H1 (cell line): Measurements from ENCODE around the gene NACAD. TPM values are rescaled to one million over a fixed set of nuclear protein-coding genes. Genes with fewer than 3 reads are reported as not detected.

Source experiments
- CTCF ChIA-PET: fragments of 300-600 bp; sonication (Branson Sonifier 250); formaldehyde crosslinking; loops from one replicate; lab custom pipeline; 2021; ENCODE audit not compliant: partially characterized antibody; lab: Charles Lee
- POLR2A ChIA-PET: fragments of 300-600 bp; sonication (Branson Sonifier 250); formaldehyde crosslinking; loops from one replicate; lab custom pipeline; 2021; ENCODE audit warnings: inconsistent platforms; ENCODE audit not compliant: partially characterized antibody; lab: Charles Lee
- DNase-seq, 2 experiments: peaks; one replicate each; pipeline versions ENCODE4 v3.0.0 to v3.0.0-alpha.2; 2010 to 2022; ENCODE audit warnings: low spot score in 2 of 2, low read depth in 1 of 2, mixed read lengths in 1 of 2
- FAIRE-seq: peaks from 2 replicates; lab custom pipeline; 2011; peaks lifted over from hg19 to GRCh38; lab: Jason Lieb, UNC
- H2AFZ ChIP-seq: 2 replicates; pipeline ENCODE4 v1.8.1; 2012; ENCODE audit warnings: low read length, inconsistent platforms
- H2AK5ac ChIP-seq: 2 replicates; pipeline ENCODE4 v1.6.1; 2013; ENCODE audit warnings: low read depth, low read length
- H2BK120ac ChIP-seq: replicated peaks from 2 replicates; pipeline ENCODE3; 2013; ENCODE audit warnings: low read depth, low read length, inconsistent platforms
- H2BK12ac ChIP-seq: 2 replicates; pipeline ENCODE4 v1.6.1; 2013; ENCODE audit warnings: low read depth, low read length
- H2BK15ac ChIP-seq: 2 replicates; pipeline ENCODE4 v1.6.1; 2013; ENCODE audit warnings: low read length
- H2BK20ac ChIP-seq: 2 replicates; pipeline ENCODE4 v1.6.1; 2013; ENCODE audit warnings: low read length
- H2BK5ac ChIP-seq: 2 replicates; pipeline ENCODE4 v1.6.1; 2013; ENCODE audit warnings: low read depth, low read length
- H3K14ac ChIP-seq: 2 replicates; pipeline ENCODE4 v1.6.1; 2013; ENCODE audit warnings: inconsistent platforms; ENCODE audit not compliant: insufficient read length
- H3K18ac ChIP-seq: 2 replicates; pipeline ENCODE4 v1.6.1; 2013; ENCODE audit warnings: low read length; ENCODE audit errors: extremely low read depth
- H3K23ac ChIP-seq: 2 replicates; pipeline ENCODE4 v1.6.1; 2013; ENCODE audit warnings: inconsistent platforms; ENCODE audit not compliant: insufficient read length
- H3K23me2 ChIP-seq: 2 replicates; pipeline ENCODE4 v1.6.1; 2013; ENCODE audit warnings: low read depth, low read length
- H3K27ac ChIP-seq: 2 replicates; pipeline ENCODE4 v1.6.1; 2011; ENCODE audit warnings: low read depth, low read length, inconsistent platforms
- H3K27me3 ChIP-seq, 4 experiments: replicated peaks in 1 of 4; 1 replicate in 1 of 4; 2 replicates in 3 of 4; pipeline versions ENCODE4 v1.6.1 to v1.8.1; 2011 to 2013; ENCODE audit warnings: low read length in 3 of 4, mild to moderate bottlenecking in 3 of 4, inconsistent platforms in 2 of 4, mixed read lengths in 2 of 4, moderate library complexity in 1 of 4; ENCODE audit not compliant: control insufficient read depth in 3 of 4, insufficient read depth in 3 of 4; ENCODE audit errors: extremely low read depth in 1 of 4
- H3K36me3 ChIP-seq, 4 experiments: 2 replicates each; pipeline versions ENCODE4 v1.6.1 to v1.8.1; 2011 to 2013; ENCODE audit warnings: mild to moderate bottlenecking in 4 of 4, low read length in 3 of 4, moderate library complexity in 2 of 4, control low read depth in 1 of 4, inconsistent platforms in 1 of 4; ENCODE audit not compliant: insufficient read depth in 4 of 4, control insufficient read depth in 2 of 4
- H3K4ac ChIP-seq: replicated peaks from 2 replicates; pipeline ENCODE3; 2013; ENCODE audit warnings: low read length, low read depth, mixed read lengths, inconsistent platforms; ENCODE audit not compliant: insufficient read length
- H3K4me1 ChIP-seq, 4 experiments: replicated peaks in 1 of 4; 1 replicate in 1 of 4; 2 replicates in 3 of 4; pipeline versions ENCODE4 v1.6.1 to v1.8.1; 2011 to 2013; ENCODE audit warnings: low read length in 3 of 4, inconsistent platforms in 2 of 4, mixed read lengths in 1 of 4; ENCODE audit not compliant: insufficient read depth in 4 of 4, control insufficient read depth in 3 of 4
- H3K4me2 ChIP-seq, 2 experiments: 2 replicates each; pipeline versions ENCODE4 v1.6.1 to v1.8.1; 2011 to 2013; ENCODE audit warnings: low read depth in 2 of 2, low read length in 2 of 2, control low read depth in 1 of 2, inconsistent platforms in 1 of 2, mild to moderate bottlenecking in 1 of 2; ENCODE audit not compliant: insufficient read depth in 1 of 2
- H3K4me3 ChIP-seq, 4 experiments: fragments of 200-600, 300-600 bp in 1 of 4; sonication (generic), shearing (Covaris generic), sonication (Bioruptor Twin) in 1 of 4; 2 replicates each; pipeline versions ENCODE4 v1.5.1 to v1.8.1; 2011 to 2016; ENCODE audit warnings: low read length in 4 of 4, low read depth in 3 of 4, control low read depth in 2 of 4, inconsistent platforms in 2 of 4, mild to moderate bottlenecking in 2 of 4, mixed read lengths in 1 of 4, moderate library complexity in 1 of 4; ENCODE audit not compliant: insufficient read depth in 2 of 4; ENCODE audit errors: extremely low read depth in 1 of 4
- H3K56ac ChIP-seq: replicated peaks from 2 replicates; pipeline ENCODE3; 2013; ENCODE audit warnings: low read depth, mild to moderate bottlenecking, mixed read lengths, low read length, inconsistent platforms; ENCODE audit not compliant: insufficient read length
- H3K79me1 ChIP-seq: 2 replicates; pipeline ENCODE4 v1.6.1; 2013; ENCODE audit warnings: low read depth, low read length, control low read depth
- H3K79me2 ChIP-seq, 2 experiments: 2 replicates each; pipeline versions ENCODE4 v1.6.1 to v1.8.1; 2012 to 2013; ENCODE audit warnings: low read length in 2 of 2, mild to moderate bottlenecking in 2 of 2, inconsistent platforms in 1 of 2; ENCODE audit not compliant: insufficient read depth in 2 of 2, control insufficient read depth in 1 of 2
- H3K9ac ChIP-seq, 4 experiments: replicated peaks in 1 of 4; 1 replicate in 1 of 4; 2 replicates in 3 of 4; pipeline versions ENCODE4 v1.6.1 to v1.8.1; 2011 to 2013; ENCODE audit warnings: low read depth in 3 of 4, low read length in 3 of 4, control low read depth in 2 of 4, mild to moderate bottlenecking in 2 of 4, moderate library complexity in 2 of 4, inconsistent platforms in 1 of 4; ENCODE audit errors: extremely low read depth in 1 of 4
- H3K9me3 ChIP-seq, 2 experiments: 2 replicates each; pipeline versions ENCODE4 v1.6.1 to v1.8.1; 2012 to 2013; ENCODE audit warnings: mild to moderate bottlenecking in 2 of 2, moderate library complexity in 2 of 2, control low read depth in 1 of 2, inconsistent platforms in 1 of 2, low read depth in 1 of 2, low read length in 1 of 2, mixed read lengths in 1 of 2; ENCODE audit not compliant: insufficient read depth in 2 of 2
- H4K20me1 ChIP-seq, 2 experiments: replicated peaks in 1 of 2; 2 replicates each; pipeline versions ENCODE3 to v1.8.1; 2011 to 2013; ENCODE audit warnings: inconsistent platforms in 2 of 2, low read length in 2 of 2, mild to moderate bottlenecking in 1 of 2; ENCODE audit not compliant: insufficient read depth in 2 of 2, control insufficient read depth in 1 of 2
- H4K5ac ChIP-seq: 2 replicates; pipeline ENCODE4 v1.6.1; 2013; ENCODE audit warnings: low read length, low read depth, mixed read lengths, inconsistent platforms; ENCODE audit not compliant: insufficient read length
- H4K8ac ChIP-seq: 2 replicates; pipeline ENCODE4 v1.8.0; 2013; ENCODE audit warnings: mild to moderate bottlenecking, moderate library complexity, low read length, inconsistent platforms; ENCODE audit not compliant: insufficient read depth; ENCODE audit errors: extremely low read depth
- H4K91ac ChIP-seq: replicated peaks from 2 replicates; pipeline ENCODE3; 2013; ENCODE audit warnings: low read length, mixed read lengths, inconsistent platforms; ENCODE audit not compliant: insufficient read length
- BCL11A ChIP-seq, 2 experiments: IDR thresholded peaks; one replicate each; pipeline ENCODE4 v1.6.1; 2011; ENCODE audit warnings: low read depth in 2 of 2, low read length in 2 of 2, mild to moderate bottlenecking in 2 of 2
- CBX5 ChIP-seq: fragments of 300-800, 300-1000 bp; sonication (generic); IDR thresholded peaks from 2 replicates; pipeline ENCODE4 v1.7.1; 2016; ENCODE audit warnings: antibody characterized with exemption, low read length, low read depth
- CHD1 ChIP-seq: IDR thresholded peaks from 2 replicates; pipeline ENCODE4 v1.6.1; 2012; ENCODE audit warnings: low read depth, low read length, improper control_type of control experiment
- JUN ChIP-seq: IDR thresholded peaks from 2 replicates; pipeline ENCODE4 v1.6.1; 2011; ENCODE audit warnings: low read depth, mild to moderate bottlenecking, improper control_type of control experiment, low read length
- NRF1 ChIP-seq: IDR thresholded peaks from 2 replicates; pipeline ENCODE4 v1.6.1; 2011; ENCODE audit warnings: mild to moderate bottlenecking, low read depth, low read length, improper control_type of control experiment
- POLR2A ChIP-seq, 2 experiments: IDR thresholded peaks; 1 replicate in 1 of 2; 2 replicates in 1 of 2; pipeline ENCODE4 v1.6.1; 2011; ENCODE audit warnings: low read depth in 2 of 2, low read length in 2 of 2, mild to moderate bottlenecking in 2 of 2; ENCODE audit errors: control extremely low read depth in 1 of 2
- POLR2AphosphoS5 ChIP-seq: IDR thresholded peaks from 2 replicates; pipeline ENCODE4 v1.6.1; 2011; ENCODE audit warnings: low read depth, low read length
- RAD21 ChIP-seq, 2 experiments: IDR thresholded peaks in 1 of 2; conservative IDR thresholded peaks in 1 of 2; 2 replicates each; pipeline ENCODE4 v1.6.1; 2011; ENCODE audit warnings: low read depth in 2 of 2, low read length in 2 of 2, improper control_type of control experiment in 1 of 2, inconsistent platforms in 1 of 2, mild to moderate bottlenecking in 1 of 2, moderate library complexity in 1 of 2
- SIN3A ChIP-seq, 2 experiments: IDR thresholded peaks in 1 of 2; conservative IDR thresholded peaks in 1 of 2; 2 replicates each; pipeline ENCODE4 v1.6.1; 2011 to 2012; ENCODE audit warnings: low read length in 2 of 2, improper control_type of control experiment in 1 of 2, low read depth in 1 of 2, mild to moderate bottlenecking in 1 of 2
- SIRT6 ChIP-seq: IDR thresholded peaks from one replicate; pipeline ENCODE4 v1.7.1; 2012; ENCODE audit warnings: low read length, inconsistent platforms
- SUZ12 ChIP-seq: fragments of 200-600 bp; sonication (generic); IDR thresholded peaks from 2 replicates; pipeline ENCODE4 v1.6.1; 2012; ENCODE audit warnings: mild to moderate bottlenecking, inconsistent platforms, low read length, moderate library complexity, mixed read lengths
- TAF7 ChIP-seq: optimal IDR thresholded peaks from 2 replicates; pipeline ENCODE3; 2011; ENCODE audit warnings: low read depth, mild to moderate bottlenecking, inconsistent platforms, low read length, moderate library complexity, borderline replicate concordance
- ZNF274 ChIP-seq: IDR thresholded peaks from 2 replicates; pipeline ENCODE4 v1.7.0; 2012; ENCODE audit warnings: low read length, borderline replicate concordance; ENCODE audit errors: extremely low read depth
- WGBS, 2 experiments: shearing (Covaris generic) in 1 of 2; methylation state at CpG; one replicate each; pipeline versions ENCODE4 v1.1.6 to v1.1.7; 2013 to 2015; ENCODE audit warnings: low lambda C conversion rate in 2 of 2, mixed read lengths in 2 of 2, inconsistent platforms in 1 of 2, low coverage in 1 of 2, missing lambda C conversion rate in 1 of 2; ENCODE audit not compliant: insufficient replicate concordance in 2 of 2, insufficient coverage in 1 of 2, insufficient read length in 1 of 2; ENCODE audit errors: extremely low coverage in 1 of 2, missing lambda C conversion rate in 1 of 2; 5-methylcytosine and 5-hydroxymethylcytosine counted together
- polyA plus RNA-seq, 7 experiments: library from polyadenylated mRNA; depleted of rRNA in 3 of 7; stranded (reverse) in 5 of 7; unstranded in 2 of 7; fragments of >200 nt in 5 of 7; fragments of 200-250 nt in 2 of 7; gene quantifications; 1 replicate in 5 of 7; 2 replicates in 1 of 7; 4 replicates in 1 of 7; pipeline versions ENCODE4 v1.2.1 to v1.2.3, GENCODE V29; 2011 to 2013; ENCODE audit warnings: missing spikeins in 2 of 7, mixed read lengths in 2 of 7
- total RNA-seq: library from RNA; stranded (reverse); fragmentation: NEBNext Ultra II Directional; extraction: Animal tissue kit (Norgen Biotek cat#: 25700); gene quantifications from 2 replicates; pipeline ENCODE4 v1.2.1, GENCODE V29; 2021
- TF ChIP-seq, protein P1 (sequence below): IDR thresholded peaks from 2 replicates; pipeline ENCODE4 v1.6.1; 2011; ENCODE audit warnings: low read depth, mild to moderate bottlenecking, low read length; ENCODE audit not compliant: insufficient read depth

Gene NACAD
- total and polyA plus RNA-seq, 2 of the 8 experiments (the other 6 are each of a cell fraction or from before 2014, with no cell fraction given), result 1.3 to 6.0 TPM

DNA sequence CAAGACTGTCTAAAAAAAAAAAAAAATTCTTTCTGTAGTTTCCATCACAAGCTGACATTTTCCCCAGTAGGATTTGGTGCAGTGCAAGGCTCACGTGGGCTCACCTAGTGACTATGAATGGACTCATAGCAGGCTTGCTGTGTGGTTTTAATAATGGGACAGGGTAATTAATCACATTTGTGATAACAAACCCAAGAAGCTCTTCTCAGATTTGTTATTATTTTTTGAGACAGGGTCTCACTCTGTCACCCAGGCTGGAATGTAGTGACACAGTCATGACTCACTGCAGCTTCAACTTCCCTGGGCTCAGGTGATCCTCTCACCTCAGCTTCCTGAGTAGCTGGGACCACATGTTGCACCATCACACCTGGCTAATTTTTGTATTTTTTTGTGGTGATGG lies 40.0 kb downstream of the NACAD start:
- POLR2A ChIA-PET, result interaction anchor here (0.9 to 1.2 kb wide), 2 partner anchors 55 to 86 kb away, joined by 3 read pairs; no protein-coding TSS in a partner anchor
- DNase-seq, result no peak
- TF ChIP-seq CHD1, result no peak
- no peak for TF ChIP-seq SIN3A (conservative IDR thresholded peaks at IDR 0.05 in 1 of 2, IDR thresholded peaks at IDR 0.05 in 1 of 2; ENCODE audit: low read depth in 1 of 2, low read length in 2 of 2)
- no peak for TF ChIP-seq RAD21 (IDR thresholded peaks at IDR 0.05 in 1 of 2, conservative IDR thresholded peaks at IDR 0.05 in 1 of 2; ENCODE audit: low read depth in 2 of 2, low read length in 2 of 2)
- no peak for TF ChIP-seq POLR2A (IDR thresholded peaks at IDR 0.05; ENCODE audit: control extremely low read depth in 1 of 2, low read depth in 2 of 2, low read length in 2 of 2)
- no peak for TF ChIP-seq TAF7
- TF ChIP-seq CBX5, result no peak
- no peak for TF ChIP-seq POLR2AphosphoS5
- TF ChIP-seq JUN, result no peak
- TF ChIP-seq SUZ12, result no peak
- TF ChIP-seq, protein P1, sequence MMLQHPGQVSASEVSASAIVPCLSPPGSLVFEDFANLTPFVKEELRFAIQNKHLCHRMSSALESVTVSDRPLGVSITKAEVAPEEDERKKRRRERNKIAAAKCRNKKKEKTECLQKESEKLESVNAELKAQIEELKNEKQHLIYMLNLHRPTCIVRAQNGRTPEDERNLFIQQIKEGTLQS, result no peak
- no peak for TF ChIP-seq ZNF274
- TF ChIP-seq SIRT6, result no peak
- no peak for TF ChIP-seq BCL11A (IDR thresholded peaks at IDR 0.05; ENCODE audit: low read depth in 2 of 2, low read length in 2 of 2)
- no peak for TF ChIP-seq NRF1

More for the DNA sequence above, 40.0 kb downstream of the NACAD start:
- no peaks in the 10 kb centered on the region for H3K27me3 ChIP-seq
- H2BK15ac ChIP-seq, result no peak overlapping the region
- H3K9ac ChIP-seq, result no peak overlapping the region
- no peak overlapping the region for H2BK20ac ChIP-seq
- no peak overlapping the region for H2BK120ac ChIP-seq
- no peak overlapping the region for H4K5ac ChIP-seq
- H3K4me3 ChIP-seq, result no peak overlapping the region
- no peaks in the 10 kb centered on the region; the same call in 1 of the 2 replicates for H3K79me1 ChIP-seq
- 91% methylated on average over 1 of the region's 1 CpG; no CpG with 5 or more reads in 1 of the 2 experiments for WGBS, 2 experiments
- H2AFZ ChIP-seq, result no peak overlapping the region
- FAIRE-seq, result no peak
- no peak overlapping the region for H3K23ac ChIP-seq
- H4K91ac ChIP-seq, result no peak overlapping the region
- H3K27ac ChIP-seq, result no peak overlapping the region
- no peak overlapping the region for H2AK5ac ChIP-seq
- H4K8ac ChIP-seq, result no peak overlapping the region
- H3K79me2 ChIP-seq, result no peaks in the 10 kb centered on the region
- no peak overlapping the region for H3K4me2 ChIP-seq
- CTCF ChIA-PET, result interaction anchor here (1.1 to 1.7 kb wide), 2 partner anchors 10 to 74 kb away, joined by 3 to 5 read pairs; no protein-coding TSS in a partner anchor
- no peak overlapping the region for H3K56ac ChIP-seq
- peaks cover 0 to 3% (median 0%) of the 10 kb centered on the region in 4 experiments; a peak in 2 of 8 replicates for H3K36me3 ChIP-seq
- no peak overlapping the region for H3K14ac ChIP-seq
- peaks cover 5 to 6% of the 10 kb centered on the region in 2 experiments for H4K20me1 ChIP-seq
- no peaks in the 10 kb centered on the region for H3K9me3 ChIP-seq
- H3K4ac ChIP-seq, result no peak overlapping the region
- H3K4me1 ChIP-seq, result no peaks in the 10 kb centered on the region
- no peak overlapping the region for H2BK12ac ChIP-seq
- H3K18ac ChIP-seq, result no peak overlapping the region
- no peaks in the 10 kb centered on the region for H3K23me2 ChIP-seq
- H2BK5ac ChIP-seq, result no peak overlapping the region
